K562 (cell line): ENCODE data around the gene HFE. TPM values are rescaled to one million over a fixed set of nuclear protein-coding genes. Genes with fewer than 3 reads are reported as not detected.

Experiments used
- CHAMP1 ChIP-seq: fragments of 450-650 bp; IDR thresholded peaks from 2 replicates; pipeline ENCODE4 v1.6.1; 2016; ENCODE audit warnings: mild to moderate bottlenecking
- E2F3 ChIP-seq: fragments of 250-450 bp; sonication (Bioruptor Pico); IDR thresholded peaks from 2 replicates; pipeline ENCODE4 v1.4.0; 2020; ENCODE audit warnings: mild to moderate bottlenecking
- ELF2 ChIP-seq: fragments of 250-450 bp; sonication (Bioruptor Pico); IDR thresholded peaks from 2 replicates; pipeline ENCODE4 v1.5.0; 2021; ENCODE audit warnings: mild to moderate bottlenecking
- ETS1 ChIP-seq: conservative IDR thresholded peaks from 2 replicates; pipeline ENCODE4 v1.6.1; 2011; ENCODE audit warnings: low read depth, mild to moderate bottlenecking, low read length; ENCODE audit not compliant: control insufficient read depth
- ETV6 ChIP-seq, 3 experiments: fragments of 150-350 bp in 1 of 3; sonication (generic) in 1 of 3; formaldehyde crosslinking in 1 of 3; IDR thresholded peaks; 2 replicates each; pipeline versions ENCODE4 v1.6.1 to v1.8.0; 2014 to 2022; ENCODE audit warnings: borderline replicate concordance in 2 of 3, low read depth in 2 of 3, antibody characterized with exemption in 1 of 3, low read length in 1 of 3, mild to moderate bottlenecking in 1 of 3, missing genetic modification reagents in 1 of 3
- NR2C2 ChIP-seq, 2 experiments: fragments of 200-800 bp in 1 of 2; sonication (Bioruptor generic) in 1 of 2; sonication (generic) in 1 of 2; formaldehyde crosslinking in 1 of 2; IDR thresholded peaks; 2 replicates each; pipeline versions ENCODE4 v1.6.1 to v1.8.0; 2016 to 2022; ENCODE audit warnings: mild to moderate bottlenecking in 1 of 2, missing compliant biosample characterization in 1 of 2, missing genetic modification characterization in 1 of 2, missing genetic modification reagents in 1 of 2
- POLR2B ChIP-seq: fragments of 450-650 bp; IDR thresholded peaks from 2 replicates; pipeline ENCODE4 v1.6.1; 2018; ENCODE audit warnings: low read depth; ENCODE audit not compliant: partially characterized antibody
- POLR2H ChIP-seq: IDR thresholded peaks from 2 replicates; pipeline ENCODE4 v1.6.1; 2016; ENCODE audit warnings: missing genetic modification characterization, low read depth, mild to moderate bottlenecking, control low read depth, missing compliant biosample characterization, moderate library complexity
- POU5F1 ChIP-seq: fragments of 150-350 bp; IDR thresholded peaks from 2 replicates; pipeline ENCODE4 v1.6.1; 2014; ENCODE audit warnings: borderline replicate concordance, low read length, low read depth, mild to moderate bottlenecking; ENCODE audit not compliant: partially characterized antibody
- SETDB1 ChIP-seq: IDR thresholded peaks from one replicate; pipeline ENCODE4 v1.6.1; 2012; ENCODE audit warnings: low read length, control low read depth, inconsistent platforms
- YBX1 ChIP-seq: fragments of 450-650 bp; IDR thresholded peaks from 2 replicates; pipeline ENCODE4 v1.7.1; 2016; ENCODE audit warnings: mild to moderate bottlenecking
- ZFP91 ChIP-seq: sonication (generic); formaldehyde crosslinking; IDR thresholded peaks from 2 replicates; pipeline ENCODE4 v1.8.0; 2022; ENCODE audit warnings: mild to moderate bottlenecking, missing genetic modification reagents
- ZFX ChIP-seq: sonication (generic); formaldehyde crosslinking; IDR thresholded peaks from 2 replicates; pipeline ENCODE4 v1.8.0; 2022; ENCODE audit warnings: mild to moderate bottlenecking, missing genetic modification reagents, moderate library complexity
- ZNF445 ChIP-seq: fragments of 250-450 bp; sonication (Bioruptor Pico); IDR thresholded peaks from 2 replicates; pipeline ENCODE4 v1.4.0; 2020; ENCODE audit warnings: low read depth, mild to moderate bottlenecking, moderate library complexity
- ZNF449 ChIP-seq: fragments of 250-450 bp; sonication (Bioruptor Pico); IDR thresholded peaks from 2 replicates; pipeline ENCODE4 v1.8.0; 2022; ENCODE audit warnings: moderate library complexity, mild to moderate bottlenecking, inconsistent platforms
- ZNF551 ChIP-seq: fragments of 250-450 bp; sonication (Bioruptor Pico); IDR thresholded peaks from 2 replicates; pipeline ENCODE4 v1.5.0; 2021; ENCODE audit warnings: mild to moderate bottlenecking, moderate library complexity
- polyA plus RNA-seq, 8 experiments: library from polyadenylated mRNA; depleted of rRNA in 4 of 8; stranded (reverse) in 5 of 8; unstranded in 3 of 8; fragments of >200 nt; fragmentation: Nextera tagmentation in 2 of 8; fragmentation: Illumina TruSeq in 1 of 8; extraction: Ambion mirVana in 2 of 8; extraction: Trizol in 1 of 8; gene quantifications; 2 replicates each; pipeline versions ENCODE4 v1.2.1 to v1.2.3, GENCODE V29; 2011 to 2014; ENCODE audit warnings: inconsistent platforms in 1 of 8, missing spikeins in 1 of 8
- total RNA-seq, 7 experiments: library from RNA; depleted of rRNA in 6 of 7; stranded (reverse); fragments of >200 nt in 6 of 7; fragmentation: Illumina TruSeq in 2 of 7; extraction: Trizol in 2 of 7; gene quantifications; 2 replicates each; pipeline versions ENCODE4 v1.2.1 to v1.2.3, GENCODE V29; 2011 to 2021; ENCODE audit warnings: low replicate concordance in 1 of 7
- TF ChIP-seq, protein P1 (sequence below): fragments of 250-450 bp; sonication (Bioruptor Pico); IDR thresholded peaks from 2 replicates; pipeline ENCODE4 v1.8.0; 2022; ENCODE audit warnings: moderate library complexity, mild to moderate bottlenecking, inconsistent platforms
- TF ChIP-seq, protein P2 (sequence below): sonication (generic); formaldehyde crosslinking; IDR thresholded peaks from 2 replicates; pipeline ENCODE4 v1.9.0; 2022; ENCODE audit warnings: mild to moderate bottlenecking, missing genetic modification reagents

HFE gene
- total and polyA plus RNA-seq, 9 of the 15 experiments (the other 6 are each of a cell fraction or from before 2014, with no cell fraction given), result 0.14 to 1.2 (median 0.76) TPM

DNA sequence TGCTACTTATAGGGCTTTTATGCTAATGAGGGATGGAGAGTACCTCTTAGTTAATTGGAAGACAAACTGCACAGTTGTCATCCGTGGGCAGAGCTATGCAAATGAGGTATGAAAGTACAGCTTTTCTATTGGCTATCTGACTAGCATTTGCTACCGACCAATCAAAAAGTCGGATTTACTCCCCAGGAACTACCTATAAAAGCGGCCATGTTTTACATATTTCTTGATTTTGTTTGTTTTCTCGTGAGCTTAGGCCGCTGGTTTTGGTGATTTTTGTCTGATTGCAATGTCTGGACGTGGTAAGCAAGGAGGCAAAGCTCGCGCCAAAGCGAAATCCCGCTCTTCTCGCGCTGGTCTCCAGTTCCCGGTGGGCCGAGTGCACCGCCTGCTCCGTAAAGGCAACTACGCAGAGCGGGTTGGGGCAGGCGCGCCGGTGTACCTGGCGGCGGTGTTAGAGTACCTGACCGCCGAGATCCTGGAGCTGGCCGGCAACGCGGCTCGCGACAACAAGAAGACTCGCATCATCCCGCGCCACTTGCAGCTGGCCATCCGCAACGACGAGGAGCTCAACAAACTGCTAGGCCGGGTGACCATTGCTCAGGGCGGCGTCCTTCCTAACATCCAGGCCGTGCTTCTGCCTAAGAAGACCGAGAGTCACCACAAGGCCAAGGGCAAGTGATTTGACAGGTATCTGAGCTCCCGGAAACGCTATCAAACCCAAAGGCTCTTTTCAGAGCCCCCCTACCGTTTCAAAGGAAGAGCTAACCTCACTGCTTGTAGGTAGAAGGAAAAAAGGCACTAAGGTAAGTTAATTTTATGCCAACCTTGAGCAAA lies 36.9 kb downstream of the HFE start (continued):
- TF ChIP-seq POLR2B (peak; percentile 99), ZNF449 (no peak), NR2C2 (CRISPR knock-in tag; IDR thresholded peaks at IDR 0.05) (peak; percentile 87), NR2C2 (tag; IDR thresholded peaks at IDR 0.05) (no peak), POU5F1 (no peak), CHAMP1 (peak; percentile 10; the same call in 1 of the 2 replicates), ELF2 (peak; percentile 21; the same call in 1 of the 2 replicates), SETDB1 (no peak), ETS1 (peak; percentile 71; the same call in 1 of the 2 replicates), POLR2H (tag) (peak; percentile 98), E2F3 (CRISPR knock-in tag) (no peak), ZFP91 (peak; percentile 62), ETV6 (IDR thresholded peaks at IDR 0.05; ENCODE audit: borderline replicate concordance in 1 of 2, low read depth in 2 of 2, low read length in 1 of 2) (no peak), ETV6 (CRISPR knock-in tag; IDR thresholded peaks at IDR 0.05; ENCODE audit: borderline replicate concordance) (peak; percentile 93), ZNF445 (CRISPR knock-in tag) (no peak), ZFX (CRISPR knock-in tag) (peak; percentile 68), ZNF551 (CRISPR knock-in tag) (no peak), YBX1 (no peak)
- TF ChIP-seq, protein P1, sequence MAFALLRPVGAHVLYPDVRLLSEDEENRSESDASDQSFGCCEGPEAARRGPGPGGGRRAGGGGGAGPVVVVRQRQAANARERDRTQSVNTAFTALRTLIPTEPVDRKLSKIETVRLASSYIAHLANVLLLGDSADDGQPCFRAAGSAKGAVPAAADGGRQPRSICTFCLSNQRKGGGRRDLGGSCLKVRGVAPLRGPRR, result no peak
- TF ChIP-seq, protein P2, sequence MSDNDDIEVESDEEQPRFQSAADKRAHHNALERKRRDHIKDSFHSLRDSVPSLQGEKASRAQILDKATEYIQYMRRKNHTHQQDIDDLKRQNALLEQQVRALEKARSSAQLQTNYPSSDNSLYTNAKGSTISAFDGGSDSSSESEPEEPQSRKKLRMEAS, result peak; percentile 70
